Measurements from ENCODE around the gene RAC3. TPM values are rescaled to one million over a fixed set of nuclear protein-coding genes. Genes with fewer than 3 reads are reported as not detected.

Gene RAC3
- total and polyA plus RNA-seq, 10 donors = 0.60 to 3.4 (median 1.1) TPM; not detected in 2

GRCh38 chr17:82055023-82055964 is 23.8 kb downstream of the RAC3 start:
- WGBS, 5 donors = 77 to 85% (median 83%) methylated on average over 7 to 26 of the region's 26 CpGs
- Histone ChIP-seq H3K4me3 (no peak overlapping the region), H3K9me3 (no peaks in the 10 kb centered on the region), H3K36me3 (peaks cover 0 to 72% (median 67%) of the 10 kb centered on the region in 6 donors), H3K4me1 (peaks cover 19 to 88% (median 41%) of the 10 kb centered on the region in 6 donors), H3K27ac (no peak overlapping the region), H3K27me3 (replicated peaks in 1 of 7) (no peaks in the 10 kb centered on the region)
- peak in 1 of 3 donors; percentile 48 for TF ChIP-seq POLR2AphosphoS5 (IDR thresholded peaks at IDR 0.05)
- no peak for TF ChIP-seq POLR2A (IDR thresholded peaks at IDR 0.05)
- no peak for TF ChIP-seq CTCF (IDR thresholded peaks at IDR 0.05 in 8 of 11, conservative IDR thresholded peaks at IDR 0.05 in 3 of 11)
- DNase-seq = peak; percentile 78
- intact Hi-C loops (cut with DNase I; ENCODE audit: low total_unique reads) = no loop called here

- Histone ChIP-seq H3K9me3 (no peaks in the 10 kb centered on the region), H3K4me1 (peaks cover 14 to 80% (median 33%) of the 10 kb centered on the region in 6 donors), H3K36me3 (peaks cover 0 to 81% (median 75%) of the 10 kb centered on the region in 6 donors), H3K4me3 (no peak overlapping the region), H3K27me3 (replicated peaks in 1 of 7) (no peaks in the 10 kb centered on the region), H3K27ac (no peak overlapping the region)
- DNase-seq = peak; percentile 74
- TF ChIP-seq CTCF (IDR thresholded peaks at IDR 0.05 in 8 of 11, conservative IDR thresholded peaks at IDR 0.05 in 3 of 11) (no peak), POLR2AphosphoS5 (IDR thresholded peaks at IDR 0.05) (peak in 1 of 3 donors; percentile 2)
- 89 to 94% (median 91%) methylated on average over 17 to 28 of the region's 28 CpGs for WGBS, 5 donors
- intact Hi-C loops (cut with DNase I; ENCODE audit: low total_unique reads) = no loop called here
Observed at GRCh38 chr17:82055965-82056728, 24.7 kb downstream of the RAC3 start.

- Histone ChIP-seq H3K4me3 (no peak overlapping the region), H3K9me3 (no peaks in the 10 kb centered on the region), H3K36me3 (peaks cover 0 to 89% (median 82%) of the 10 kb centered on the region in 6 donors), H3K4me1 (peaks cover 14 to 79% (median 32%) of the 10 kb centered on the region in 6 donors), H3K27ac (peak overlapping the region in 5 of 8 donors; percentile 8 to 57 (median 39)), H3K27me3 (replicated peaks in 1 of 7) (no peaks in the 10 kb centered on the region)
- WGBS, 5 donors = 76 to 87% (median 79%) methylated on average over 8 to 29 of the region's 29 CpGs
- TF ChIP-seq POLR2A (IDR thresholded peaks at IDR 0.05) (no peak), POLR2AphosphoS5 (IDR thresholded peaks at IDR 0.05) (peak; percentile 11 to 70 (median 30))
- peak; percentile 76 for DNase-seq
- intact Hi-C loops (cut with DNase I; ENCODE audit: low total_unique reads) = no loop called here
Observed at GRCh38 chr17:82056729-82057621, 25.5 kb downstream of the RAC3 start.
